PC-3 (cell line): ENCODE measurements around the gene PARD6B.

Experiments
- EZH2 ChIP-seq: fragments of 300-600 bp; sonication (generic); IDR thresholded peaks from one replicate; pipeline ENCODE4 v1.6.1; 2017; ENCODE audit warnings: antibody characterized with exemption, mild to moderate bottlenecking, low read length; ENCODE audit not compliant: unreplicated experiment
- EZH2phosphoT487 ChIP-seq: fragments of 300-600 bp; sonication (generic); IDR thresholded peaks from 2 replicates; pipeline ENCODE4 v1.6.1; 2018; ENCODE audit warnings: mild to moderate bottlenecking, antibody characterized with exemption, low read length, borderline replicate concordance
- TF ChIP-seq, protein P1 (sequence below): fragments of 300-600 bp; sonication (generic); conservative IDR thresholded peaks from 2 replicates; pipeline ENCODE4 v1.5.1; 2017; ENCODE audit warnings: antibody characterized with exemption, low read depth, mild to moderate bottlenecking, low read length

DNA sequence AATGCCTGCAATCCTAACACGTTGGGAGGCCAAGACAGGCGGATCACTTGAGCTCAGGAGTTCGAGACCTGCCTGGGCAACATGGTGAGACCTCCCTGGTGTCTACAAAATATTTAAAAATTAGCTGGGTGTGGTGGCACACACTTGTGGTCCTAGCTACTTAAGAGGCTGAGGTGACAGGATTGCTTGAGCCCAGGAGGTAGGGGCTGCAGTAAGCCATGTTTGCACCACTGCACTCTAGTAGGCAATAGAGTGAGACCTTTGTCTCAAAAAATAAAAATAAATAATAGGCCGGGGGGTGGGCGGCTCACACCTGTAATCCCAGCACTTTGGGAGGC, 21.8 kb upstream of the PARD6B start:
- TF ChIP-seq, protein P1, sequence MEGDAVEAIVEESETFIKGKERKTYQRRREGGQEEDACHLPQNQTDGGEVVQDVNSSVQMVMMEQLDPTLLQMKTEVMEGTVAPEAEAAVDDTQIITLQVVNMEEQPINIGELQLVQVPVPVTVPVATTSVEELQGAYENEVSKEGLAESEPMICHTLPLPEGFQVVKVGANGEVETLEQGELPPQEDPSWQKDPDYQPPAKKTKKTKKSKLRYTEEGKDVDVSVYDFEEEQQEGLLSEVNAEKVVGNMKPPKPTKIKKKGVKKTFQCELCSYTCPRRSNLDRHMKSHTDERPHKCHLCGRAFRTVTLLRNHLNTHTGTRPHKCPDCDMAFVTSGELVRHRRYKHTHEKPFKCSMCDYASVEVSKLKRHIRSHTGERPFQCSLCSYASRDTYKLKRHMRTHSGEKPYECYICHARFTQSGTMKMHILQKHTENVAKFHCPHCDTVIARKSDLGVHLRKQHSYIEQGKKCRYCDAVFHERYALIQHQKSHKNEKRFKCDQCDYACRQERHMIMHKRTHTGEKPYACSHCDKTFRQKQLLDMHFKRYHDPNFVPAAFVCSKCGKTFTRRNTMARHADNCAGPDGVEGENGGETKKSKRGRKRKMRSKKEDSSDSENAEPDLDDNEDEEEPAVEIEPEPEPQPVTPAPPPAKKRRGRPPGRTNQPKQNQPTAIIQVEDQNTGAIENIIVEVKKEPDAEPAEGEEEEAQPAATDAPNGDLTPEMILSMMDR = no peak
- TF ChIP-seq EZH2 (no peak), EZH2phosphoT487 (no peak)
